SK-MEL-5 (cell line): ENCODE results near the gene GHRHR. TPM values are rescaled to one million over a fixed set of nuclear protein-coding genes. Genes with fewer than 3 reads are reported as not detected.
A peak's percentile ranks its signal among the peaks of the same experiment; 100 is the strongest.

Experiments
- DNase-seq: peaks from one replicate; pipeline ENCODE4 v3.0.0-alpha.2; 2016; ENCODE audit warnings: low read depth, low spot score
- in situ Hi-C: cut with HindIII; loops from 2 replicates; pipeline ENCODE4 v1.10.0; 2016; ENCODE audit warnings: low sequenced_read_pairs, high pct_unique_total_duplicates, low pct_unique_long_range_greater_than_20kb
- total RNA-seq: library from RNA; depleted of rRNA; stranded (reverse); fragments of >200 nt; shearing (Covaris generic); gene quantifications from 2 replicates; pipeline ENCODE4 v1.2.3, GENCODE V29; 2014

GHRHR gene
- total RNA-seq, 1 experiment from 2014 or later = not detected

DNA sequence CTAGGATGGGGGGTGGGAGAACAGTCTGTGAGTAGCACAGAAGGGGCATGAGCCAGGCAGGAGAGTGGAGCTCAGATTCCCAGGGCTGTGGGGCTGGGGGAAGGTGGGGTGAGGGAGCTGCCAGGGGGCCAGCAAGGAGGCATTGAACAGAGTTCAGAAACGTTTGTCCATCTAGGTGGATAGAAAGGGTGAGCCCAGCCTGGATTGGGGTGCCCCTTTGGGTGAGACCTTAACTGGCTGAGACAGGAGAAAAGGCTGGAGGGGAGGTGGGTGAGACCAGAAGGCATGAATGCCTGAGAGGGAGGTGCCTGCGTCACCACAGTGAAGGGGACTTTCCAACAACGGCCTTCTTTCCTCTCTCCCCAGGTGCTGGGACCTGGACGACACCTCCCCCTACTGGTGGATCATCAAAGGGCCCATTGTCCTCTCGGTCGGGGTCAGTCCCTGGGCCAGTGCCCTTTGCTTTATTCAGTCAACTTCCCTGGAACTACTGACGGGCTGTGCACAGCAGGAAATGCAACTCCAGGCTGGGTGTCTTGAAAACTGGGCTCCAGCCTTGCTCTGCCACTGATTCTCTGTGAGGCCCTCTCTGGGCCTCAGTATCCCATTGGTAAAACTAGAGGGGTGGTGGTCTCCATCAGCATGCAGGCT, 11.0 kb downstream of the GHRHR start:
- in situ Hi-C loops = no loop called here
- DNase-seq = peak; percentile 73

DNA sequence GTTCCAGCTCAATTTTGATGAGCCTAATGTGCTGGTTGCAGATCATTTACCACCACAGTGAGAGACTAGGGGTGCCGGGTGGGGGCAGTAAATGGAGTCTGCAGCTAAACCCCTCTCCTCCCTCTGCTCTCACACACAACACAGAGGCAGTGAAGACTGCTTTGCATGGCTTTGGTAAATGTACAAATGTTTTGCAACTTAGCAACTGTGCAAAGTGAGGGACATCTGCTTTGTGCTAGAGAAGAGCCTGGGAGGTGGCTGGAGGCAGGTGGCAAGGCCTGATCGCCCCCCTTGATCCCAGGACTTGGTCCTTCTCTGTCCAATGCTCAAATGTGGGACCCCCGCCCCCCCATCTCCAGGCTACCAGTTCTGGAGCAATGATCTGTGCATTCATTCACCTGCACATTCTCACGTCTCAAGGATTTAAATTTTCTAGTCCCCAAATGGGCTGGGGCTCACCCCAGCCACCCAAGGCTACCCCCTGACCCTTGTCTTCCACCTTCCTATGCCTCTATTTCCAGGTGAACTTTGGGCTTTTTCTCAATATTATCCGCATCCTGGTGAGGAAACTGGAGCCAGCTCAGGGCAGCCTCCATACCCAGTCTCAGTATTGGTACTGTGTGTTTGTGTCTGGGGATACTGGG, 11.6 kb downstream of the GHRHR start:
- in situ Hi-C loops = no loop called here
- no peak for DNase-seq

DNA sequence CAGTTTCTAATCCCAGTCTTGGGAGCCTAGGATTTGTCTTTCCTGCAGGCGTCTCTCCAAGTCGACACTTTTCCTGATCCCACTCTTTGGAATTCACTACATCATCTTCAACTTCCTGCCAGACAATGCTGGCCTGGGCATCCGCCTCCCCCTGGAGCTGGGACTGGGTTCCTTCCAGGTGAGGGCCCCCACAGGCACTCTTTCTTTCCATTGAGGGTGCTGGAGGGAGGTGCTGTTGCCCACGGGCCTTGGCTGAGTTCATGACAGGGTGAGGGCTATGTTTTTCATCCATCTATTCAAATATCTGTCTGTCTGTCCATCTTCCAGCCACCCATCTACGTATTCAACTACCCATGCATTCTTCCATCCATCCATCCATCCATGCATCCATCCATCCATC, 12.6 kb downstream of the GHRHR start:
- in situ Hi-C loops = no loop called here
- DNase-seq = no peak

DNA sequence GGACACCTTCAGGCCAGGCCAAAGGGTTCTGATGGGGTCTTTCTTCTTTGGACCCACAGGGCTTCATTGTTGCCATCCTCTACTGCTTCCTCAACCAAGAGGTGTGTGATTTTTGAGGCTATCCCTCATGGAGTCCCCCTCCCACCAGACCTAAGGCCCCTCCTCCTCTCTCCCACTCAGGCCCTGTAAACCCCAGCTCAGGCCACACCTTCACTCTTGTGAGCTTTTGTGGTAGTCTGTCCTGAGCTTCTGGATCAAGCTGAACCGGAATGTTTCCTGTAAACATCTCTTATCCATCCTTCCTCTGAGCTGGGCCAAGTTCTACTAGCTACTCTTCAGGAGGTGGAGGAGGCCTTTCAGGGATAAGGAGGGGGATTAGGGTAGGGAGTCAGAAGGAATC, 13.5 kb downstream of the GHRHR start:
- in situ Hi-C loops = no loop called here
- no peak for DNase-seq

DNA sequence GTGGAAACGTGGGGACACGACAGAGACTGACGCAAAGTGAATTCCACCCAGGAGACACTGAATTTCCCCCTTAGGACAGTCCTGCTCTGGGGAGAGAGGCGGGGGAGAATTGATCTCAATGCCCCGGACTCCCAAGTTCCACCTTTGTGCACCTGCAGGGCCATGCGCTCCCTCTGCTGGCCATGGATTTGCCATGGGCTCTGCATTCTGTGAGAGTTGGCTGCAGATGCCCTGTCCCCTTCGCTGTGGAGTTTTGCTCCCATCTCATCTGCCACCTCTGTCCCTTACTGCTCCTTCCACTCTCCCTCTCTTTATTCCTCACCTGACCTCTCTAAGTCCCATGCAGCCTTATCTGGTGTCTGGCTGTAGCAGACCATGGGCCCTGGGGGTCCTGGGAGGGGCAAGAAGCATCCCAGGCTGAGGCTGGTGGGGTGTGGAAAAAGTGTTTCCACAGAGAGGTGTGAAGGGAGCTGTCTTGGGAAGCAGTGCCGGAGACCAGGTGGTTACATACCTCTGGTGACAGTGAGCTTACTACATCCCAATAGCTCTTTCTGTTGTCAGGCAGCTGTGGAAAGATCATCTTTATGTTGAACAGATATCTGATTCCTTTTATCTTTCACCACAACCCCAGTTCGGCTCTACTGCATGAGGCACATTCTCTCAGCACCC, 14.3 kb downstream of the GHRHR start:
- DNase-seq = peak; percentile 62
- in situ Hi-C loops = no loop called here

DNA sequence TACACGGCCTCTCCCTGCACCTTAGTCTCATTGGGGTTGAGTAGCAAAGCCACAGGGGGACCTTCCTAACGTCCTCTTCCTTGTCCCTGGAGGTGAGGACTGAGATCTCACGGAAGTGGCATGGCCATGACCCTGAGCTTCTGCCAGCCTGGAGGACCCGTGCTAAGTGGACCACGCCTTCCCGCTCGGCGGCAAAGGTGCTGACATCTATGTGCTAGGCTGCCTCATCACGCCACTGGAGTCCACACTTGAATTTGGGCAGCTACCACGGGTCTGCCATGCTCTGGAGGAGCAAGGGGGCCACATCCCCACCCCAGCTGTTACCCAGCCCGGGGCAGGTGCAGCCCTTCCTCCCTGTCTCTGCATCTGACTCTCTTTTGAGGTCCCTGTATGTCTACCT, 15.3 kb downstream of the GHRHR start:
- in situ Hi-C loops = no loop called here
- DNase-seq = no peak

DNA sequence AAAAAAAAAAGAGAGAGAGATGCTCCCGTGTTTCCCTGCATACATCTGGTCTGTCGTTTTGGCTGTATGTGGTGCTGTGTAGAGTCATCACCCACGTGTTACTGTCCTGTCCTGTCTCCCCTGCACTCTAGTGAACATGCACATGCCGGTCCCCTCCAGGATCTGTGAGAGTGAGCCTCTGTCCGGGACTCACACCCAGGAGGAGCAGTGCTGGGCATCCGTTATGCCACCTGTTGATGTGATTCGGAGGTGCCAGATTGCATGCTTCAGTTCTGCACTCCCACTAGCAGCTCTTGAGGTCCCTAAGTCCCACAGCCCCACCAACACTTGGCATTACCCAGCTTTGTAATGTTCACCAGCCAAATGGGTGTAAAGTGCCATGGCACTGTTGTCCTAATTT, 16.4 kb downstream of the GHRHR start:
- DNase-seq = no peak
- in situ Hi-C loops = no loop called here

DNA sequence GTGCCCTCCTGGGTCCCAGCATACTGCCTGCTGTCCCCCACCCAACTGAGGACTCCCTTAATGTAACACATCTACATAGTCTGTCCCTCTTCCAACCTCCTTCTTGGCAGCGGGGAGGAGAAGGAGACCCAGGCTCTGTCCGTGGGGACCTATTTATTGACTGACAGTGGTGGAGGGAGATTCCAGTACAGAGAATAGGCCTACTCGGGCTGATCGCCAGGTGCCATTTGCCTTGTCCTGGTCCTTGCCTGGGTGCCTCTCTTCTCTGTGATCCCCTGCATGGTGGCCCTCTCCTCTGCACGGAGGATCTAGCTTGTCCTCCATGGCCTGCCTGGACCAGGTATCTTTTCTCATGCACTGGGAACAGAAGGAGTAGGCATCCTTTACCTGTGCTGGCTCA, 17.0 kb downstream of the GHRHR start:
- in situ Hi-C loops = no loop called here
- no peak for DNase-seq

DNA sequence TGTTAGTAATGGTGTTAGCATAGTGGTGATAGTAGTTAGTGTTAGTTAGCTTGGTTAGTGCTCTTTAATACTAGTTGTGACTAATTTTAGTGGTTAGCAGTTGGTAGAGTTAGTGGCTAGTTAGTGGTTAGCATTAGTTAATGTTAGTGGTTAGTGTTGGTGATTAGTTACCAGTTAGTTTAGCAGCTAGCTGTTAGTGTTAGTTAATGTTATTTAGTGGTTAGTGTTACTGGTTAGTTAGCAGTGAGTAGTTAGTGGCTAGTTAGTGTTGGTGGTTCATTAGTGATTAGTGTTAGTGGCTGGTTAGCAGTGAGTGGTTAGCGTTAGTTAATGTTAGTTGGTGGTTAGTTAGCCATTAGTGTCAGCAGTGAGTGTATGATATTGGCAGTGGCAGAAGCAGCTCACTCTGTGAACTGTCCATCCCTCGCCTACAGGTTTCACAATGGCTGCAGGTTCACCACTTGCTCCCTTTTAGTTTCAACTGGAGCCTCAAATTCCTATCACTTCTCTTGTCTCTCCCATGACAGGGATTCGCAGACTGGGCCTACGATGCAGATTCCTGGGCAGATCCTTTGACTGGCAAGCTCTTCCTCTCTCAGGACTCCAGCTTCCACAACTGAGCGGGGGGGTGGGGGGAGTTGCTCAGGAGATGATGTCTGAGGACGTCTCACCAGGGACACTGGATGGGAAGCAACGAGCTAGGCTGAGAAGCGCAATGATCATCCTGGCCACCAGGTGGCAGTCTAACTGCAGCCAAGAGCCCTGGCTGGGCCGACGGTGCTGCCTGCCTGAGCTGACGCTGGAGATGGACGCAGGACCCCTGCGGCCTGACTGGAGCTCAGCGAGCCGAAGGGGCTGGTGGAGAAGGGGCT, 19.5 kb downstream of the GHRHR start:
- DNase-seq = peak; percentile 91
- in situ Hi-C loops = no loop called here

DNA sequence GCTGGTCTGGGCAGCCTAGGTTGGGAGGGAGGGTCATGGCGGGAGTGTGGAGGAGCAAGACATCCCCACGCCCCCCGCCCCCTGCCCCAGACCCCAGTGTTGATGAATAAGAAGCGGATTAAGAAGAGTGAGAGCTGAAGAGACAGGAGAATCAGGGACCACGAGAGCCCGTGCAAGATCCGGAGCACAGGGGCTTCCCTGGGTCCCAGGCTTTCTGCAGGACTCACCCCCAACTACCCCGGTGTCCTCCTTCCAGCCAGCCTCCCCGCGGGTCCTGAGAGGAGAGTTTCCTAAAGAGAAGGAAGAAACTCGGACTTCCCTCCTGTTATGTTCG, 20.1 kb downstream of the GHRHR start:
- DNase-seq = no peak
- in situ Hi-C loops = no loop called here

DNA sequence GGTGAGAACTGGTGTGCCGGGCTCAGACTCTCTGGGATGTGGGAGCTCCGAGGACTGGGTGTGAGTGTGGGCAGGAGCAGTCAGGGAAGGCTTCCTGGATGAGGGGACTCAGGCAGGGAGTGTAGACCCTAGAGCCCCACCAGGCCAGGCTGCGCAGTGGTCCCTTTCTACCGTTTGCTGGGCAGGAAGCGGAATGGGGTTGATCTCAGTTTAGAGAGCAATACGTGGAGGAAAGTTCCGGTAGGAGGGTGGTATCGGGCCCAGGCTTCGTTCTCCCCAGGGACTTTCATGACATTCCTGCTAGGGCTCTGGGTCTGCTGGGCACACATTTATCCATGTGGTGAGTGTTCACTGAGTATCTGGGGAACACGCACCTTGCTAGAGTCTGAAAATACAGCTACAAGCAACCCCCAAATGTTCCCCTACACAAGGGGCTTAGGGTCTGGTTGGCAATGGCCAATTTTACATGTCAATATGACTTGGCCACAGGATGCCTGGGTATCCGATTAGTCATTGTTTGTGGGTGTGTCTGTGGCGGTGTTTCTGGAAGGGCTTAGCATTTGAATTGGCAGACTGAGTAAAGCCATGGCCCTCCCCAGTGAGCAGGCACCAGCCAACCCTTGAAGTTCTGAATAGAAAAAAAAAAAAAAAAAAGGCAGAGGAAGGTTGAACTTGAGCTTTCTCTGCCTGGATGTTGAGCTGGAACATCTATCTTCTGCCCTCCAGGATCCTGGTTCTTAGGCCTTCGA, 20.8 kb downstream of the GHRHR start:
- no peak for DNase-seq
- in situ Hi-C loops = no loop called here

DNA sequence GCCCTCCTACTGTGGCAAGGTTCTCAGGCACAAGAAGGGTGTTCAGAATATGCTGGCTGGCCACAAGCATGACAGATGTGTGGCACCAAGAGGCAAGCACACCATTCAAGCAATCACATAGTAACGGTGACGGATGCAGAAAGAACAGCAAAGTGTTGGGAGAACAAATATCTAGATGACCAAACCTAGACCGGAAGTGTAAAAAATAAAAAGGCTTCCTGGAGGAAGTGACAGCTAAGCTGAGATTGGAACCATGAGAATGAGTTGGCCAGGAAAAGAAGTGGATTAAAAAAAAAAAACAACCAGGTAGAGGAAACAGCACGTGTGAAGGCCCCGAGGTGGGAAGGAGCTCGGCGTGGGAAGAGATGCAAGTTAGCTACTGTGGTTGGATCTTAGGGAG, 22.0 kb downstream of the GHRHR start:
- DNase-seq = no peak
- in situ Hi-C loops = no loop called here

DNA sequence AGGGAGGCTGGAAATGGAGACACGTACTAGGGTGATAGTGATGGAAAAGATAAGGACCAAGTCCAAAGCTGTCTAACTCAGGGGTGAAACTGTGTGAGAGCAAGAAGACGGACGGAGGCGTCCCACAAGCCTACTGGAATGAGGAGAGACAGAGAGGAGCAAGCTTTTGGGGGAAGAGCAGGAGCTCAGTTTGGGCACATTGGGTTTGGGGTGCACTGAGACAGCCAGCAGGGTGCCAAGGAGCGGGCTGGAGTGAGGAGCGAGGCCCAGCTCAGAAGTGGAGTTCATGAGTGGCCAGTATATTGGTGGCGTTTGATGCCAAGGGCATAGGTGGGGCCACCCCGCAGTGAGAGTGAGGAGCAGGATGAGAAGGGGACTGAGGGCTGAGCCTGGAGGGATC, 22.6 kb downstream of the GHRHR start:
- in situ Hi-C loops = no loop called here
- DNase-seq = no peak

DNA sequence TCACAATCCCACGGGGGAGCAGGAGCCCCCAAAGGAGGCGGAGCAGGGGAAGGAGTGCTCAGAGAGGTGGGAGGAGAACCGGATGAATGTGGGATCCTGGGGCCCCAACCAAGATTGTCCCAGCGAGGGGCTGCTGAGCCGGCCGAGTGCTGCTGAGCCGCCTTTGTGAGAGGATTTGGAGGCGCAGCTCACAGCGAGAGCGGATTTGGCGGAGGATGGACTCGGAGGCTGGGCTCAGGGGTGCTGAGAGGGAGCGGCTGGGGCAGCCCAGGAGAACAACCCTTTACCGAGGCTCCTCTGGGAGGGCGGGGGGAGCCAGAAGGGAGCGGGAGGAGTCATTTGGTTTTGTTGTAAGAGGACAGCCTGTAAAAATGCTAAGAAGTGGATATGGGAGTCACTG, 23.0 kb downstream of the GHRHR start:
- DNase-seq = no peak
- in situ Hi-C loops = no loop called here

DNA sequence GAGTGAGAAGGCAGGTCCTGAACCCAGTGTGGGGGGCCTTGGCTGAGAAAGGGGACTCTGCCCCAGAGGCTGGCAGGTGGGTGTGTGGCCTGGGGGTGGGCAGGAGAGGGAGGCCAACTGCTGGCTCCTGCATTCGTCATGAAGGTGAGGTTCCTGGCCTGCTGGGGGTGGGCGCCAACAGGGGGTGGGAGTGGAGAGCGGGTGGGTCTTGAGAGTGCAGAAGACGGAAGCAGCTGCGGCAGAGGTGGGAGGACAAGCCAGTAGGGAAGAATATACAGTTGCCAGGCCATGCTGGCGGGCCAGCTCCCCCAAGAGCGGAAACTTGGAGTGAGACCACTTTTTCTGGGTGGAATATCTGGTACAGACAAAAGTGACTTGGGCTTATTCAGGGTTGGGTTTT, 23.4 kb downstream of the GHRHR start:
- in situ Hi-C loops = no loop called here
- DNase-seq = no peak

DNA sequence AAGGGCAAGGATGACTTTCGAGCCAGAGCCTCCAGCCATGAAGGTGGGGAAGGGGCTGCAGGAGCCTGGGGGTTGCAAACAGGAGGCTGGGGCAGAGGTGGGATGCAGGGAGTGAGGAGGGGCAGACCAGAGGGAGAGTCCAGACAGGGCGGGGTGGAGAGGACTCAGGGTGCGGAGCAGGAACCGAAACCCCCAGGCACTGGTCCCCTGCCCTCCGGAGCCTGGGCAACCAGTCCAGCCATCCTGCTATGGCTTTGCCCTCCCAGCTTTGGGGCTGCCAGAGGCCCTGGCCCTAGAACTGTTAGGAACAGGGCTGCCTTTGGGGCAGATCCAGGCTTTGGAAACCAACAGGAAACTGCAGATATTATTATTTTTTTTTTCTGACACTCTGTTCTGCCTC, 24.2 kb downstream of the GHRHR start:
- in situ Hi-C loops = no loop called here
- no peak for DNase-seq

DNA sequence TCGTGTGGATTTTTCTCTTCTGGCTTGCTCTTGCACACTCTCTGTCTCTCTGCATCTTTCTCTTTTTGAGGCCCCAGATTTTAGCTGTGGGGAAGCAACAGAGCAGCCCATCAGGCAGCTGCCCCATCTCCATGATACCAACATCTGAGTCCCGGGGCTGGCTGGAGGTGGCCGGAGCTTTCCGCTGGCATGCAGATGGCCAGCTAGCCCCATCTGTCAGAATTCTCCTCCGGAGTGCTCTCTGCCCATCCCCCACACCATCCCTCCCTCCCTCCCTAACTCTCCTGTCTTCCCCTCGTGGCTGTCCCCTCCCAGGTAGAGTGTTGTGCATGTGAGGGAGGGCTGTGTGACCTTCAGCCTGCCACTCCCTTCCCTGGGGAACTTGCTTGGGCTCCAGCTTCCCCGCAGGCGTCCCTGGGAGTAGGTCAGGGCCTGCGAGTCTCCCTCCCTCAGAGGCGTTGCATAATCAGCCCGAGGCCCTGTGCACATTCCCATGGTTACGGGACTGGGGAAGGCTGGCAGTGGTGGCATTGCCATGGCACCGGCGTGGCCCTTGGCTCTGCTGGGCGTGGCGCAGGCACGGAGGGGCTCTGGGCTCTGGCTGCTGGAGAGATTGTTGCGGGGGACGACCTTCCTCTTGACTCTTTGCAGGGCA, 24.7 kb downstream of the GHRHR start:
- in situ Hi-C loops = no loop called here

More for the DNA sequence above, 24.7 kb downstream of the GHRHR start:
- no peak for DNase-seq
